GM12878 (cell line): Measurements from ENCODE around the gene TCEAL9.

ENCODE experiments used
- CHD2 ChIP-seq: IDR thresholded peaks from 2 replicates; pipeline ENCODE4 v1.6.1; 2011; ENCODE audit warnings: low read depth, low read length, improper control_type of control experiment, borderline replicate concordance
- EZH2 ChIP-seq: IDR thresholded peaks from 2 replicates; pipeline ENCODE4 v1.6.1; 2012; ENCODE audit warnings: low read depth, mild to moderate bottlenecking, control low read depth, inconsistent platforms, low read length, borderline replicate concordance; ENCODE audit not compliant: control insufficient read depth
- FOS ChIP-seq: IDR thresholded peaks from 3 replicates; pipeline ENCODE4 v1.6.1; 2011; ENCODE audit warnings: borderline replicate concordance; ENCODE audit not compliant: insufficient read length; ENCODE audit errors: extremely low read depth
- HDAC2 ChIP-seq: fragments of 200-600 bp; sonication (generic); IDR thresholded peaks from 2 replicates; pipeline ENCODE4 v1.6.1; 2017
- HDAC6 ChIP-seq: fragments of 200-600 bp; sonication (generic); IDR thresholded peaks from one replicate; pipeline ENCODE4 v1.8.0; 2017; ENCODE audit warnings: antibody characterized with exemption; ENCODE audit not compliant: unreplicated experiment
- ZNF274 ChIP-seq: IDR thresholded peaks from one replicate; pipeline ENCODE4 v1.8.0; 2011; ENCODE audit not compliant: insufficient read length, insufficient read depth
- TF ChIP-seq, protein P1 (sequence below), 3 experiments: IDR thresholded peaks in 2 of 3; conservative IDR thresholded peaks in 1 of 3; 2 replicates each; pipeline ENCODE4 v1.5.1; 2011; ENCODE audit warnings: low read depth in 3 of 3, low read length in 3 of 3, mild to moderate bottlenecking in 3 of 3, control low read depth in 2 of 3, moderate library complexity in 2 of 3, inconsistent platforms in 1 of 3, mixed read lengths in 1 of 3; ENCODE audit not compliant: control insufficient read depth in 2 of 3, insufficient read depth in 1 of 3; ENCODE audit errors: extremely low read depth in 1 of 3
- TF ChIP-seq, protein P2 (sequence below): IDR thresholded peaks from 2 replicates; pipeline ENCODE4 v1.6.1; 2011; ENCODE audit warnings: low read depth, low read length, improper control_type of control experiment, borderline replicate concordance

DNA sequence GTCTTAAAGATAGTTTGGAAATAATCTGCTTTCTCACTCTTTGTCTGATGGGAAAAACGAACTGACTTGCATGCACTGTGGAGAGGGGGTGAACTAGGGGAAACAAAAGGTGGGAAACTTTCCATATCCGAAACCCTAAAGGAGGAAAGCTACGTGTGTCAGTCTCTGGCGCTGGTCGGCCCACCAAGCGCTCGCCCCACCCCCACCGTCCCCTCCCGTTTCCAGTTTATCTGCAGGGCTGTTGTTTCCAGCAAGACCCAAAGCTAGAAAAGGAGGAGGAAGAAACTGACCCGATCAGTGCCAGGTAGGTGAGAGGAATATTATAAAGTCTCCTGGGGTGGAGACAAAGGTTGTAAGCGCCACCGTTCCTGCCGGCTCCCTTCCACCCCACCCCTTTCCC is 552 bp downstream of the TCEAL9 start:
- TF ChIP-seq HDAC6: no peak
- TF ChIP-seq, protein P1, sequence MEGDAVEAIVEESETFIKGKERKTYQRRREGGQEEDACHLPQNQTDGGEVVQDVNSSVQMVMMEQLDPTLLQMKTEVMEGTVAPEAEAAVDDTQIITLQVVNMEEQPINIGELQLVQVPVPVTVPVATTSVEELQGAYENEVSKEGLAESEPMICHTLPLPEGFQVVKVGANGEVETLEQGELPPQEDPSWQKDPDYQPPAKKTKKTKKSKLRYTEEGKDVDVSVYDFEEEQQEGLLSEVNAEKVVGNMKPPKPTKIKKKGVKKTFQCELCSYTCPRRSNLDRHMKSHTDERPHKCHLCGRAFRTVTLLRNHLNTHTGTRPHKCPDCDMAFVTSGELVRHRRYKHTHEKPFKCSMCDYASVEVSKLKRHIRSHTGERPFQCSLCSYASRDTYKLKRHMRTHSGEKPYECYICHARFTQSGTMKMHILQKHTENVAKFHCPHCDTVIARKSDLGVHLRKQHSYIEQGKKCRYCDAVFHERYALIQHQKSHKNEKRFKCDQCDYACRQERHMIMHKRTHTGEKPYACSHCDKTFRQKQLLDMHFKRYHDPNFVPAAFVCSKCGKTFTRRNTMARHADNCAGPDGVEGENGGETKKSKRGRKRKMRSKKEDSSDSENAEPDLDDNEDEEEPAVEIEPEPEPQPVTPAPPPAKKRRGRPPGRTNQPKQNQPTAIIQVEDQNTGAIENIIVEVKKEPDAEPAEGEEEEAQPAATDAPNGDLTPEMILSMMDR (IDR thresholded peaks at IDR 0.05 in 2 of 3, conservative IDR thresholded peaks at IDR 0.05 in 1 of 3; ENCODE audit: control insufficient read depth in 2 of 3, extremely low read depth in 1 of 3, insufficient read depth in 1 of 3, low read depth in 3 of 3, low read length in 3 of 3): no peak
- no peak for TF ChIP-seq FOS
- TF ChIP-seq, protein P2, sequence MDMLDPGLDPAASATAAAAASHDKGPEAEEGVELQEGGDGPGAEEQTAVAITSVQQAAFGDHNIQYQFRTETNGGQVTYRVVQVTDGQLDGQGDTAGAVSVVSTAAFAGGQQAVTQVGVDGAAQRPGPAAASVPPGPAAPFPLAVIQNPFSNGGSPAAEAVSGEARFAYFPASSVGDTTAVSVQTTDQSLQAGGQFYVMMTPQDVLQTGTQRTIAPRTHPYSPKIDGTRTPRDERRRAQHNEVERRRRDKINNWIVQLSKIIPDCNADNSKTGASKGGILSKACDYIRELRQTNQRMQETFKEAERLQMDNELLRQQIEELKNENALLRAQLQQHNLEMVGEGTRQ: no peak
- TF ChIP-seq CHD2: no peak
- no peak for TF ChIP-seq ZNF274
- no peak for TF ChIP-seq HDAC2
- no peak for TF ChIP-seq EZH2
